Breast epithelium (tissue), 4 donors: ENCODE data around the gene MTX3. TPM values are rescaled to one million over a fixed set of nuclear protein-coding genes. Genes with fewer than 3 reads are reported as not detected.

Source experiments
- DNase-seq, 2 donors: peaks; one replicate each; pipeline ENCODE4 v3.0.0-alpha.2; 2019; ENCODE audit warnings: low spot score in 2 of 2
- H3K27ac ChIP-seq, 2 donors: fragments of 200-600 bp; sonication (generic) in 1 of 2; one replicate each; pipeline ENCODE4 v1.5.1; 2016 to 2019; ENCODE audit warnings: mild to moderate bottlenecking in 1 of 2
- H3K27me3 ChIP-seq, 2 donors: fragments of 200-600 bp; sonication (generic) in 1 of 2; one replicate each; pipeline versions ENCODE4 v1.5.1 to v1.6.0; 2017 to 2019; ENCODE audit warnings: control low read depth in 1 of 2, mild to moderate bottlenecking in 1 of 2
- H3K36me3 ChIP-seq: fragments of 200-600 bp; one replicate; pipeline ENCODE4 v1.5.1; 2019
- H3K4me1 ChIP-seq, 2 donors: fragments of 200-600 bp; sonication (generic); one replicate each; pipeline ENCODE4 v1.5.1; 2016 to 2019; ENCODE audit warnings: control low read depth in 1 of 2
- H3K4me3 ChIP-seq, 3 donors: fragments of 200-600 bp; sonication (generic); 1 replicate in 2 of 3; 2 replicates in 1 of 3; pipeline ENCODE4 v1.5.1; 2016 to 2019; ENCODE audit warnings: mild to moderate bottlenecking in 3 of 3, moderate library complexity in 2 of 3
- H3K9me3 ChIP-seq, 2 donors: fragments of 200-600 bp; sonication (generic) in 1 of 2; one replicate each; pipeline ENCODE4 v1.5.1; 2016 to 2019; ENCODE audit warnings: control low read depth in 1 of 2
- CTCF ChIP-seq, 3 donors: fragments of 450-650 bp; IDR thresholded peaks; one replicate each; pipeline ENCODE4 v1.5.1; 2016 to 2017; ENCODE audit warnings: antibody characterized with exemption in 3 of 3, mild to moderate bottlenecking in 3 of 3, moderate library complexity in 3 of 3
- POLR2A ChIP-seq: fragments of 450-650 bp; IDR thresholded peaks from one replicate; pipeline ENCODE4 v1.6.1; 2016; ENCODE audit warnings: antibody characterized with exemption, mild to moderate bottlenecking, moderate library complexity
- POLR2AphosphoS5 ChIP-seq, 3 donors: sonication (generic); formaldehyde crosslinking; IDR thresholded peaks; one replicate each; pipeline ENCODE4 v1.6.1; 2017; ENCODE audit warnings: antibody characterized with exemption in 3 of 3
- intact Hi-C: fragments of 100-400 bp; cut with DNase I; formaldehyde crosslinking; loops from one replicate; pipeline ENCODE4 v1.15.1; 2023; ENCODE audit warnings: low total_unique reads
- total RNA-seq, 3 donors: library from RNA; depleted of rRNA; stranded (reverse); fragments of >200 nt; gene quantifications; one replicate each; pipeline ENCODE4 v1.1.0, GENCODE V29; 2016

MTX3 gene
- total RNA-seq, 3 donors from 2014 or later: 14.2 to 20.2 (median 15.1) TPM

DNA sequence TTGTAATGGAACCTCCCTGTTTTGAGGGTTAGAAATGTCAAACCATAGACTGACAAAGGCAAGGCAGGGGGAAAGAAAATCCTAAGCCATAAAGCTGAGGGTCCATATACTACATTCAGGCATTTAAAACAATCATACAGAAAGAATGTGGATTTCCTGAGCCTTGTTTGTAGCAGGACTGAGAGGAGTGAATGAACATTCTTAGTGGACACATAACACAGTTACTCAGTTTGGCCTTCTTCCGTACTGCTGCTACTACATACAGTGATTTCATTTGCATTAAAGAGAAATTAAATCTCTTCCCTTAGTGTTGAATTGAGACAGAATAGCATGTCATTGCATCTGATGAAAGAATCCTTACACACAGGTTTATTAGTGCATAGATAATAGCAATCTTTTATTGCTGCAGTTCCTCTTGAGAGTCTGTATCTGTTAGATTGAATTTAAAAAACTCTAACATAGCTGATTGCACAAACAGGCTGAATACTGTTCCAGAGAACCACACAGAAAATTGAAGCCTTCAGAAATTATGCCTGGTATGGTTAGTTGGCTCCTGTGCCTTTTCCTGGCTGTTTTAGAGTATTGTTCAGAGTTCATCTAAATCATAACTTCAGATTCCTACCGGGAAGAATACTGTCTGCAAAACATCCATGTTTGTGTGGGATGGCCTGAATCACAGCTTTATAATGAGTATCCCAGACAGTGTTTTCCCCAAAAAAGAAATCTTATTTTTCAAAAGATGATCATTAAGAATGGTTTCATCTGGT lies 2.0 kb upstream of the MTX3 start:
- no peaks in the 10 kb centered on the region for H3K27me3 ChIP-seq
- no peaks in the 10 kb centered on the region for H3K9me3 ChIP-seq

GRCh38 chr5:79990205-79990597 lies 861 bp downstream of the MTX3 start:
- DNase-seq: no peak
- Histone ChIP-seq H3K36me3 (no peaks in the 10 kb centered on the region), H3K27me3 (no peaks in the 10 kb centered on the region), H3K27ac (no peak overlapping the region), H3K9me3 (no peaks in the 10 kb centered on the region), H3K4me1 (peaks cover 0 to 8% of the 10 kb centered on the region in 2 donors), H3K4me3 (peak overlapping the region; percentile 79 to 95 (median 81))
- TF ChIP-seq CTCF (IDR thresholded peaks at IDR 0.05): no peak
- TF ChIP-seq POLR2A: no peak
- TF ChIP-seq POLR2AphosphoS5 (IDR thresholded peaks at IDR 0.05): no peak
- intact Hi-C loops: no loop called here

More for the DNA sequence above, 2.0 kb upstream of the MTX3 start:
- no peak for TF ChIP-seq POLR2AphosphoS5 (IDR thresholded peaks at IDR 0.05)
- no peak overlapping the region for H3K27ac ChIP-seq
- no peak for DNase-seq
- peaks cover 0 to 8% of the 10 kb centered on the region in 2 donors for H3K4me1 ChIP-seq
- H3K4me3 ChIP-seq: no peak overlapping the region
- intact Hi-C loops: no loop called here
- H3K36me3 ChIP-seq: no peaks in the 10 kb centered on the region

DNA sequence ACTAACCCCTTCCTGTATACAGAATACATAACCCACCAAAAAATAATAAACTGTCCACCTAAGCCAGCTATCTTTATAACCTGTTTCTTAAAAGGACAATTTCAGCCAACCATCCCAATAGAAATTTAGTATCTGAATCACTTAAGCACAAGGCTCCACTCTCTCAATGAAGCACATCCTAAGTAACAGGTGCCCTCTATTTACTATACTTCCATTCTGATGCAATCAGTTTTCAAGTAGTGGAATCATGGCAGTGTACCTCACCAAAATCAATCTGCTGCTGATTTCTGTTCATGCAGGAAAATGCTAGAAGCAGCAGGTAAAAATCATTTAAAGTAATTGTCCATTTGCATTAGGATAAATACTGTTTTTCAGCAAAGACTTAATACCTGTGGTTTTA lies 4.8 kb downstream of the MTX3 start:
- Histone ChIP-seq H3K9me3 (no peaks in the 10 kb centered on the region), H3K4me3 (no peak overlapping the region), H3K27me3 (no peaks in the 10 kb centered on the region), H3K36me3 (no peaks in the 10 kb centered on the region), H3K27ac (no peak overlapping the region), H3K4me1 (peaks cover 0 to 1% of the 10 kb centered on the region in 2 donors)
- intact Hi-C loops: no loop called here
- TF ChIP-seq POLR2AphosphoS5 (IDR thresholded peaks at IDR 0.05): no peak
- TF ChIP-seq POLR2A: no peak
- TF ChIP-seq CTCF (IDR thresholded peaks at IDR 0.05): no peak
- no peak for DNase-seq

DNA sequence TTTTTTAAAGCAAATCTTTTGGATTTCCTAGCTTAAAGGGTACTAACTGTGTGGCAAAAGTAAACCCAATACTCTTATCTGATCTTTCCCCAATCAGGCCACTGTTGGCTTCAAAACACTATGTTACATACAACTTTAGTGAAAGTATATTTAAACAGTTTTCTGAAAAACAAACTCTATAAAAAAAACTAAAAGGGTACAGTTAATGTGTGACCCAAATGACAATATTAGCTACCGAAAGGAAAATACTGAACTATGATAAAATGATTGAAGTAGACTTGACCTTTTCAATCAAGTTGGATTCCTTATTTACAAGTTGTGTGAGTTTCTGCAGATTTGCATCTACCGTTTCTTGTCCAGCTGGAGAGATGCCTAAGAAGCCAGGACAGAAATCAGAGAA lies 5.8 kb downstream of the MTX3 start:
- no peaks in the 10 kb centered on the region for H3K27me3 ChIP-seq
- H3K36me3 ChIP-seq: no peaks in the 10 kb centered on the region
- no peaks in the 10 kb centered on the region for H3K9me3 ChIP-seq
- H3K4me1 ChIP-seq: no peaks in the 10 kb centered on the region
- intact Hi-C loops: no loop called here
- DNase-seq: no peak
- no peak overlapping the region for H3K27ac ChIP-seq
- H3K4me3 ChIP-seq: no peak overlapping the region
- TF ChIP-seq CTCF (IDR thresholded peaks at IDR 0.05) (no peak), POLR2A (no peak), POLR2AphosphoS5 (IDR thresholded peaks at IDR 0.05) (no peak)

- Histone ChIP-seq H3K9me3 (no peaks in the 10 kb centered on the region), H3K27me3 (no peaks in the 10 kb centered on the region), H3K4me3 (no peak overlapping the region), H3K36me3 (peaks cover 4% of the 10 kb centered on the region), H3K4me1 (no peaks in the 10 kb centered on the region), H3K27ac (no peak overlapping the region)
- DNase-seq: no peak
- TF ChIP-seq CTCF (IDR thresholded peaks at IDR 0.05) (no peak), POLR2AphosphoS5 (IDR thresholded peaks at IDR 0.05) (no peak), POLR2A (no peak)
- intact Hi-C loops: no loop called here
Measured at GRCh38 chr5:79984363-79984762, 6.7 kb downstream of the MTX3 start.
